GM12878 (cell line): Measurements from ENCODE around the gene LY6G5B. TPM values are rescaled to one million over a fixed set of nuclear protein-coding genes. Genes with fewer than 3 reads are reported as not detected.

Experiments
- ATAC-seq: fragments of 200-7000 bp; cut with Tn5 transposase; 3 replicates; pipeline ENCODE4 v1.9.1; 2020; ENCODE audit warnings: mild to moderate bottlenecking, moderate library complexity
- BruUV-seq: library from RNA; stranded (reverse); fragments of 400-500 nt; replicated peaks from 2 replicates; lab custom pipeline; 2021; lab: Mats Ljungman, UMichigan
- CTCF ChIA-PET: fragments of 300-600 bp; sonication (Branson Sonifier 250); formaldehyde crosslinking; extraction: SDS; loops from one replicate; lab custom pipeline; 2021; ENCODE audit warnings: inconsistent platforms; lab: Yijun Ruan, JAX
- POLR2A ChIA-PET: fragments of 350-600 bp; formaldehyde crosslinking; extraction: SDS; loops from one replicate; lab custom pipeline; 2021; ENCODE audit warnings: inconsistent platforms; lab: Charles Lee
- RAD21 ChIA-PET: fragments of 300-600 bp; sonication (Branson Sonifier 250); formaldehyde crosslinking; loops from one replicate; lab custom pipeline; 2023; ENCODE audit warnings: antibody characterized with exemption; ENCODE audit not compliant: unreplicated experiment; lab: Charles Lee
- SMC1A ChIA-PET: fragments of 300-600 bp; sonication (Branson Sonifier 250); formaldehyde crosslinking; loops from one replicate; lab custom pipeline; 2023; ENCODE audit not compliant: unreplicated experiment, uncharacterized antibody; lab: Charles Lee
- DNase-seq: peaks from one replicate; pipeline ENCODE4 v3.0.0-alpha.2; 2011; ENCODE audit warnings: low read depth, low spot score
- FAIRE-seq: peaks from 3 replicates; lab custom pipeline; 2011; peaks lifted over from hg19 to GRCh38; lab: Jason Lieb, UNC
- H2AFZ ChIP-seq: 2 replicates; pipeline ENCODE4 v1.6.0; 2011; ENCODE audit warnings: low read depth, low read length, control low read depth; ENCODE audit not compliant: control insufficient read depth
- H3K27ac ChIP-seq: 2 replicates; pipeline ENCODE4 v1.5.1; 2011; ENCODE audit warnings: control low read depth; ENCODE audit not compliant: control insufficient read depth, insufficient read depth
- H3K27me3 ChIP-seq, 2 experiments: replicated peaks in 1 of 2; 2 replicates each; pipeline versions ENCODE4 v1.6.0 to v1.6.1; 2011; ENCODE audit warnings: low read length in 1 of 2; ENCODE audit not compliant: control insufficient read depth in 2 of 2, insufficient read depth in 2 of 2
- H3K36me3 ChIP-seq, 2 experiments: 2 replicates each; pipeline ENCODE4 v1.5.1; 2011; ENCODE audit warnings: low read length in 1 of 2; ENCODE audit not compliant: control insufficient read depth in 2 of 2, insufficient read depth in 2 of 2
- H3K4me1 ChIP-seq: 2 replicates; pipeline ENCODE4 v1.6.1; 2011; ENCODE audit warnings: mild to moderate bottlenecking, low read length, moderate library complexity, mixed read lengths; ENCODE audit not compliant: control insufficient read depth, insufficient read depth
- H3K4me2 ChIP-seq: 2 replicates; pipeline ENCODE4 v1.6.0; 2011; ENCODE audit warnings: control low read depth; ENCODE audit not compliant: control insufficient read depth, insufficient read depth
- H3K4me3 ChIP-seq: fragments of 200-600 bp; sonication (generic); 2 replicates; pipeline ENCODE4 v1.5.1; 2016
- H3K79me2 ChIP-seq: 2 replicates; pipeline ENCODE4 v1.6.0; 2011; ENCODE audit warnings: low read length; ENCODE audit not compliant: control insufficient read depth, insufficient read depth
- H3K9ac ChIP-seq: 2 replicates; pipeline ENCODE4 v1.8.0; 2011; ENCODE audit warnings: low read length, control low read depth, mixed read lengths; ENCODE audit not compliant: control insufficient read depth, insufficient read depth
- H3K9me3 ChIP-seq: replicated peaks from 3 replicates; pipeline ENCODE4 v1.5.1; 2011; ENCODE audit warnings: mild to moderate bottlenecking, low read length; ENCODE audit not compliant: control insufficient read depth, insufficient read depth
- H4K20me1 ChIP-seq: 2 replicates; pipeline ENCODE4 v1.6.0; 2011; ENCODE audit not compliant: control insufficient read depth, insufficient read depth
- ATF3 ChIP-seq: IDR thresholded peaks from 2 replicates; pipeline ENCODE4 v1.6.1; 2011; ENCODE audit warnings: low read depth, mild to moderate bottlenecking, low read length, moderate library complexity, borderline replicate concordance; ENCODE audit errors: extremely low read depth
- KDM1A ChIP-seq: fragments of 200-600 bp; sonication (generic); IDR thresholded peaks from 2 replicates; pipeline ENCODE4 v1.6.1; 2016; ENCODE audit warnings: borderline replicate concordance
- LARP7 ChIP-seq: fragments of 450-650 bp; IDR thresholded peaks from 2 replicates; pipeline ENCODE4 v1.6.1; 2017; ENCODE audit warnings: mild to moderate bottlenecking
- MLLT1 ChIP-seq: fragments of 450-650 bp; IDR thresholded peaks from 2 replicates; pipeline ENCODE4 v1.6.1; 2016; ENCODE audit warnings: mild to moderate bottlenecking
- POLR2AphosphoS5 ChIP-seq: IDR thresholded peaks from 2 replicates; pipeline ENCODE4 v1.6.1; 2011; ENCODE audit warnings: mild to moderate bottlenecking, low read length, inconsistent platforms
- SPI1 ChIP-seq: IDR thresholded peaks from 2 replicates; pipeline ENCODE4 v1.6.1; 2011; ENCODE audit warnings: low read depth, mild to moderate bottlenecking, low read length, moderate library complexity, borderline replicate concordance; ENCODE audit not compliant: insufficient read depth
- SRF ChIP-seq, 2 experiments: IDR thresholded peaks; 2 replicates each; pipeline ENCODE4 v1.6.1; 2011; ENCODE audit warnings: low read depth in 2 of 2, low read length in 2 of 2, mild to moderate bottlenecking in 1 of 2, moderate library complexity in 1 of 2
- ZNF207 ChIP-seq: fragments of 450-650 bp; IDR thresholded peaks from 2 replicates; pipeline ENCODE4 v1.6.1; 2014; ENCODE audit warnings: antibody characterized with exemption, mild to moderate bottlenecking, borderline replicate concordance
- ZNF24 ChIP-seq: fragments of 450-650 bp; IDR thresholded peaks from 2 replicates; pipeline ENCODE4 v1.6.1; 2017; ENCODE audit warnings: antibody characterized with exemption, mild to moderate bottlenecking
- WGBS: methylation state at CpG from one replicate; pipeline ENCODE4 v1.1.6; 2016; ENCODE audit warnings: low lambda C conversion rate; ENCODE audit not compliant: insufficient replicate concordance, insufficient coverage; ENCODE audit errors: missing lambda C conversion rate; 5-methylcytosine and 5-hydroxymethylcytosine counted together
- in situ Hi-C: fragments of 300-500 bp; cut with MboI; formaldehyde crosslinking; loops from 9 replicates; pipeline ENCODE4 v1.14.3; 2018; ENCODE audit warnings: mixed read lengths
- intact Hi-C: fragments of 100-400 bp; cut with micrococcal nuclease; formaldehyde crosslinking; loops from one replicate; pipeline ENCODE4 v1.14.2; 2022; ENCODE audit not compliant: unreplicated experiment
- polyA plus RNA-seq, 11 experiments: library from polyadenylated mRNA; depleted of rRNA in 4 of 11; unstranded in 6 of 11; stranded (reverse) in 5 of 11; fragments of >200 nt; fragmentation: Nextera tagmentation in 4 of 11; fragmentation: Illumina TruSeq in 1 of 11; extraction: Ambion mirVana in 4 of 11; extraction: Trizol in 1 of 11; gene quantifications; 1 replicate in 1 of 11; 2 replicates in 10 of 11; pipeline versions ENCODE4 v1.2.1 to v1.2.3, GENCODE V29; 2011 to 2016; ENCODE audit warnings: inconsistent platforms in 2 of 11, missing spikeins in 2 of 11, low read depth in 1 of 11
- total RNA-seq, 4 experiments: library from RNA; depleted of rRNA in 3 of 4; stranded (reverse); fragments of >200 nt in 3 of 4; fragmentation: Illumina TruSeq in 1 of 4; extraction: Trizol in 1 of 4; gene quantifications; 2 replicates each; pipeline versions ENCODE4 v1.2.1 to v1.2.3, GENCODE V29; 2013 to 2021
- TF ChIP-seq, protein P1 (sequence below): fragments of 450-650 bp; IDR thresholded peaks from 2 replicates; pipeline ENCODE4 v1.6.1; 2017; ENCODE audit warnings: borderline replicate concordance
- TF ChIP-seq, protein P2 (sequence below): fragments of 450-650 bp; IDR thresholded peaks from 2 replicates; pipeline ENCODE4 v1.6.1; 2017; ENCODE audit warnings: low read depth, mild to moderate bottlenecking, moderate library complexity

Gene LY6G5B
- total and polyA plus RNA-seq, 10 of the 15 experiments (the other 5 are each of a cell fraction or from before 2014, with no cell fraction given): 3.2 to 16.5 (median 7.5) TPM

DNA sequence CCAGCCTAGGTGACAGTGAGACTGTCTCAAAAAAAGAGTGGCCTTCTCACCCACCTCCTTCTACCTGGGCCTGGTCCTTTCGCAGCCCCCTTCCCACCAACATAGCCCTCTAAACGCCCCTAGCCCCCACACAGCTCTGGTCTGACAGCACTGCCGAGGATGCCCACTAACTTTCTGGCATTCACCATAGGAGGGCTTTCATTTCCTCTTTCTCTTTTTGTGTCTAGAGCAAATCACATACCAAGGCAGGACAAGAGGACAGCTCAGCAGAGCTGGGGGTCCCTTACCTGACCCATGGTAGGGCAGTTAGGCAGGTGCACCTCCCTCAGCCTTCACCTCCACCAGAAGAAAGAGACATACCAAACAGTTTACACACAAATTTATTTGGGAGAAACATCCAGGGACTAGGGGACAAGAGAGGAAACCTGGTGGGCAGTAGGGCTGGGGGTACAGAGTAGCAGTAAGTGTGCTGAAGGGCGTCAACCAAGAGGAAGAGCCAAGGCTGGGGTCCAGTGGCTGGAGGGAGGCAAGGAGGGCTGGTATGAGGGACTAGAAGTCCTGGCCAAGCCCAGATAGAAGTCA is 6.6 kb downstream of the LY6G5B start:
- no peak overlapping the region; the same call in 1 of the 2 replicates for H3K9ac ChIP-seq
- no peak overlapping the region for H3K4me3 ChIP-seq
- 11% methylated on average over 4 of the region's 4 CpGs for WGBS
- H3K79me2 ChIP-seq: no peaks in the 10 kb centered on the region
- no peaks in the 10 kb centered on the region for H4K20me1 ChIP-seq
- in situ Hi-C loops (no loop called here), intact Hi-C loops (no loop called here)
- ChIA-PET POLR2A (no interaction called here), SMC1A (interaction anchor here (0.6 to 1.5 kb wide), 2 partner anchors 10 to 385 kb away, joined by 3 read pairs; no protein-coding TSS in a partner anchor), RAD21 (no interaction called here), CTCF (interaction anchor here (1.7 kb wide), 1 partner anchor 13 kb away, joined by 4 read pairs; no protein-coding TSS in a partner anchor)
- peaks cover 4 to 10% of the 10 kb centered on the region in 2 experiments for H3K36me3 ChIP-seq
- no peak for TF ChIP-seq SRF (IDR thresholded peaks at IDR 0.05; ENCODE audit: low read depth in 2 of 2, low read length in 2 of 2)
- TF ChIP-seq SPI1: peak; percentile 85
- H3K9me3 ChIP-seq: no peaks in the 10 kb centered on the region
- FAIRE-seq (no peak), DNase-seq (no peak), ATAC-seq (peak; percentile 58)
- H3K27me3 ChIP-seq: no peaks in the 10 kb centered on the region
- H3K4me2 ChIP-seq: no peak overlapping the region
- peaks cover 6% of the 10 kb centered on the region for H3K4me1 ChIP-seq
- H2AFZ ChIP-seq: no peak overlapping the region
- H3K27ac ChIP-seq: no peak overlapping the region
- no TSS peak for BruUV-seq

GRCh38 chr6:31676904-31677303 is 7.1 kb downstream of the LY6G5B start:
- Histone ChIP-seq H3K36me3 (peaks cover 2 to 8% of the 10 kb centered on the region in 2 experiments), H3K9ac (no peak overlapping the region), H3K27ac (no peak overlapping the region), H3K79me2 (no peaks in the 10 kb centered on the region), H3K27me3 (no peaks in the 10 kb centered on the region), H3K4me2 (no peak overlapping the region), H3K4me3 (no peak overlapping the region), H3K9me3 (no peaks in the 10 kb centered on the region), H3K4me1 (peaks cover 6% of the 10 kb centered on the region), H2AFZ (no peak overlapping the region), H4K20me1 (no peaks in the 10 kb centered on the region)
- POLR2A ChIA-PET: no interaction called here
- FAIRE-seq (no peak), DNase-seq (no peak), ATAC-seq (no peak)
- WGBS: 78% methylated on average over 6 of the region's 6 CpGs
- RAD21 ChIA-PET: no interaction called here
- intact Hi-C loops (no loop called here), in situ Hi-C loops (no loop called here)
- BruUV-seq: no TSS peak
- CTCF ChIA-PET: interaction anchor here (1.7 kb wide), 1 partner anchor 13 kb away, joined by 4 read pairs; no protein-coding TSS in a partner anchor
- SMC1A ChIA-PET: interaction anchor here (0.6 to 1.5 kb wide), 3 partner anchors 10 to 385 kb away, joined by 3 read pairs; no protein-coding TSS in a partner anchor
- TF ChIP-seq POLR2AphosphoS5 (no peak), MLLT1 (no peak), LARP7 (no peak), KDM1A (no peak), ZNF207 (no peak), ATF3 (no peak), ZNF24 (no peak)
- TF ChIP-seq, protein P1, sequence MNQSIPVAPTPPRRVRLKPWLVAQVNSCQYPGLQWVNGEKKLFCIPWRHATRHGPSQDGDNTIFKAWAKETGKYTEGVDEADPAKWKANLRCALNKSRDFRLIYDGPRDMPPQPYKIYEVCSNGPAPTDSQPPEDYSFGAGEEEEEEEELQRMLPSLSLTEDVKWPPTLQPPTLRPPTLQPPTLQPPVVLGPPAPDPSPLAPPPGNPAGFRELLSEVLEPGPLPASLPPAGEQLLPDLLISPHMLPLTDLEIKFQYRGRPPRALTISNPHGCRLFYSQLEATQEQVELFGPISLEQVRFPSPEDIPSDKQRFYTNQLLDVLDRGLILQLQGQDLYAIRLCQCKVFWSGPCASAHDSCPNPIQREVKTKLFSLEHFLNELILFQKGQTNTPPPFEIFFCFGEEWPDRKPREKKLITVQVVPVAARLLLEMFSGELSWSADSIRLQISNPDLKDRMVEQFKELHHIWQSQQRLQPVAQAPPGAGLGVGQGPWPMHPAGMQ: no peak
- TF ChIP-seq, protein P2, sequence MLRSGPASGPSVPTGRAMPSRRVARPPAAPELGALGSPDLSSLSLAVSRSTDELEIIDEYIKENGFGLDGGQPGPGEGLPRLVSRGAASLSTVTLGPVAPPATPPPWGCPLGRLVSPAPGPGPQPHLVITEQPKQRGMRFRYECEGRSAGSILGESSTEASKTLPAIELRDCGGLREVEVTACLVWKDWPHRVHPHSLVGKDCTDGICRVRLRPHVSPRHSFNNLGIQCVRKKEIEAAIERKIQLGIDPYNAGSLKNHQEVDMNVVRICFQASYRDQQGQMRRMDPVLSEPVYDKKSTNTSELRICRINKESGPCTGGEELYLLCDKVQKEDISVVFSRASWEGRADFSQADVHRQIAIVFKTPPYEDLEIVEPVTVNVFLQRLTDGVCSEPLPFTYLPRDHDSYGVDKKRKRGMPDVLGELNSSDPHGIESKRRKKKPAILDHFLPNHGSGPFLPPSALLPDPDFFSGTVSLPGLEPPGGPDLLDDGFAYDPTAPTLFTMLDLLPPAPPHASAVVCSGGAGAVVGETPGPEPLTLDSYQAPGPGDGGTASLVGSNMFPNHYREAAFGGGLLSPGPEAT: no peak
